ENCODE results near the gene TMEM44.

- no peak for TF ChIP-seq CTCF (IDR thresholded peaks at IDR 0.05; ENCODE audit: insufficient read depth, low read length, poor library complexity, severe bottlenecking)
- TF ChIP-seq EZH2phosphoT487 (conservative IDR thresholded peaks at IDR 0.05; ENCODE audit: low read length): no peak
Observed at GRCh38 chr3:194570898-194571297, 62.3 kb downstream of the TMEM44 start.
